ENCODE results near the gene RFTN1.

Gene RFTN1

GRCh38 chr3:16352428-16352827 lies 161.1 kb downstream of the RFTN1 start:
- Histone ChIP-seq H3K27me3 (ENCODE audit: control insufficient read depth, insufficient read depth, low read length) (no peaks in the 10 kb centered on the region), H3K36me3 (ENCODE audit: control insufficient read depth, insufficient read depth, low read length) (peaks cover 4% of the 10 kb centered on the region)

GRCh38 chr3:16350597-16351318 lies 162.7 kb downstream of the RFTN1 start:
- Histone ChIP-seq H3K9me3 (ENCODE audit: control insufficient read depth, insufficient read depth, low read length) (no peaks in the 10 kb centered on the region), H3K4me1 (ENCODE audit: control insufficient read depth, insufficient read depth, low read length) (peaks cover 16% of the 10 kb centered on the region), H3K9ac (ENCODE audit: low read depth, low read length) (no peak overlapping the region), H3K36me3 (ENCODE audit: control insufficient read depth, insufficient read depth, low read length) (peaks cover 4% of the 10 kb centered on the region), H3K4me3 (ENCODE audit: low read depth, low read length) (no peak overlapping the region), H3K27me3 (ENCODE audit: control insufficient read depth, insufficient read depth, low read length) (no peaks in the 10 kb centered on the region)

More at GRCh38 chr3:16352428-16352827, 161.1 kb downstream of the RFTN1 start:
- Histone ChIP-seq H3K4me1 (ENCODE audit: control insufficient read depth, insufficient read depth, low read length) (peaks cover 16% of the 10 kb centered on the region), H3K9me3 (ENCODE audit: control insufficient read depth, insufficient read depth, low read length) (no peaks in the 10 kb centered on the region), H3K9ac (ENCODE audit: low read depth, low read length) (no peak overlapping the region), H3K4me3 (ENCODE audit: low read depth, low read length) (no peak overlapping the region)

- Histone ChIP-seq H3K9me3 (ENCODE audit: control insufficient read depth, insufficient read depth, low read length) (no peaks in the 10 kb centered on the region), H3K4me1 (ENCODE audit: control insufficient read depth, insufficient read depth, low read length) (peaks cover 16% of the 10 kb centered on the region), H3K27me3 (ENCODE audit: control insufficient read depth, insufficient read depth, low read length) (no peaks in the 10 kb centered on the region), H3K36me3 (ENCODE audit: control insufficient read depth, insufficient read depth, low read length) (peaks cover 4% of the 10 kb centered on the region), H3K9ac (ENCODE audit: low read depth, low read length) (no peak overlapping the region), H3K4me3 (ENCODE audit: low read depth, low read length) (no peak overlapping the region)
Observed at GRCh38 chr3:16349986-16350596, 163.4 kb downstream of the RFTN1 start.

- Histone ChIP-seq H3K4me1 (ENCODE audit: control insufficient read depth, insufficient read depth, low read length) (peaks cover 9% of the 10 kb centered on the region), H3K27me3 (ENCODE audit: control insufficient read depth, insufficient read depth, low read length) (no peaks in the 10 kb centered on the region), H3K36me3 (ENCODE audit: control insufficient read depth, insufficient read depth, low read length) (peaks cover 4% of the 10 kb centered on the region), H3K9me3 (ENCODE audit: control insufficient read depth, insufficient read depth, low read length) (no peaks in the 10 kb centered on the region), H3K9ac (ENCODE audit: low read depth, low read length) (no peak overlapping the region), H3K4me3 (ENCODE audit: low read depth, low read length) (no peak overlapping the region)
Observed at GRCh38 chr3:16347548-16347947, 166.0 kb downstream of the RFTN1 start.

- Histone ChIP-seq H3K9ac (ENCODE audit: low read depth, low read length) (no peak overlapping the region), H3K9me3 (ENCODE audit: control insufficient read depth, insufficient read depth, low read length) (no peaks in the 10 kb centered on the region), H3K36me3 (ENCODE audit: control insufficient read depth, insufficient read depth, low read length) (peaks cover 4% of the 10 kb centered on the region), H3K4me1 (ENCODE audit: control insufficient read depth, insufficient read depth, low read length) (peaks cover under 1% of the 10 kb centered on the region), H3K4me3 (ENCODE audit: low read depth, low read length) (no peak overlapping the region), H3K27me3 (ENCODE audit: control insufficient read depth, insufficient read depth, low read length) (no peaks in the 10 kb centered on the region)
Observed at GRCh38 chr3:16346413-16347081, 167.0 kb downstream of the RFTN1 start.

GRCh38 chr3:16343101-16343500 lies 170.4 kb downstream of the RFTN1 start:
- H3K4me1 ChIP-seq (ENCODE audit: control insufficient read depth, insufficient read depth, low read length), result no peaks in the 10 kb centered on the region
- no peaks in the 10 kb centered on the region for H3K27me3 ChIP-seq (ENCODE audit: control insufficient read depth, insufficient read depth, low read length)
- no peak overlapping the region for H3K4me3 ChIP-seq (ENCODE audit: low read depth, low read length)
- no peaks in the 10 kb centered on the region for H3K36me3 ChIP-seq (ENCODE audit: control insufficient read depth, insufficient read depth, low read length)
- H3K9me3 ChIP-seq (ENCODE audit: control insufficient read depth, insufficient read depth, low read length), result no peaks in the 10 kb centered on the region
- no peak overlapping the region for H3K9ac ChIP-seq (ENCODE audit: low read depth, low read length)

- H3K9me3 ChIP-seq (ENCODE audit: control insufficient read depth, insufficient read depth, low read length), result no peaks in the 10 kb centered on the region
- no peak overlapping the region for H3K9ac ChIP-seq (ENCODE audit: low read depth, low read length)
- no peak overlapping the region for H3K4me3 ChIP-seq (ENCODE audit: low read depth, low read length)
- H3K27me3 ChIP-seq (ENCODE audit: control insufficient read depth, insufficient read depth, low read length), result no peaks in the 10 kb centered on the region
- H3K4me1 ChIP-seq (ENCODE audit: control insufficient read depth, insufficient read depth, low read length), result no peaks in the 10 kb centered on the region
- H3K36me3 ChIP-seq (ENCODE audit: control insufficient read depth, insufficient read depth, low read length), result no peaks in the 10 kb centered on the region
Observed at GRCh38 chr3:16338999-16339398, 174.5 kb downstream of the RFTN1 start.

- H3K4me1 ChIP-seq (ENCODE audit: control insufficient read depth, insufficient read depth, low read length), result no peaks in the 10 kb centered on the region
- no peaks in the 10 kb centered on the region for H3K9me3 ChIP-seq (ENCODE audit: control insufficient read depth, insufficient read depth, low read length)
- no peak overlapping the region for H3K9ac ChIP-seq (ENCODE audit: low read depth, low read length)
- no peak overlapping the region for H3K4me3 ChIP-seq (ENCODE audit: low read depth, low read length)
- no peaks in the 10 kb centered on the region for H3K27me3 ChIP-seq (ENCODE audit: control insufficient read depth, insufficient read depth, low read length)
- H3K36me3 ChIP-seq (ENCODE audit: control insufficient read depth, insufficient read depth, low read length), result no peaks in the 10 kb centered on the region
Observed at GRCh38 chr3:16337856-16338540, 175.5 kb downstream of the RFTN1 start.

- H3K36me3 ChIP-seq (ENCODE audit: control insufficient read depth, insufficient read depth, low read length), result no peaks in the 10 kb centered on the region
Observed at GRCh38 chr3:16336825-16337224, 176.7 kb downstream of the RFTN1 start.

GRCh38 chr3:16335772-16336645 lies 177.5 kb downstream of the RFTN1 start:
- H3K9ac ChIP-seq (ENCODE audit: low read depth, low read length), result no peak overlapping the region
- H3K9me3 ChIP-seq (ENCODE audit: control insufficient read depth, insufficient read depth, low read length), result no peaks in the 10 kb centered on the region
- H3K27me3 ChIP-seq (ENCODE audit: control insufficient read depth, insufficient read depth, low read length), result no peaks in the 10 kb centered on the region
- H3K4me1 ChIP-seq (ENCODE audit: control insufficient read depth, insufficient read depth, low read length), result no peaks in the 10 kb centered on the region
- no peak overlapping the region for H3K4me3 ChIP-seq (ENCODE audit: low read depth, low read length)
- H3K36me3 ChIP-seq (ENCODE audit: control insufficient read depth, insufficient read depth, low read length), result no peaks in the 10 kb centered on the region

More at GRCh38 chr3:16336825-16337224, 176.7 kb downstream of the RFTN1 start:
- Histone ChIP-seq H3K9me3 (ENCODE audit: control insufficient read depth, insufficient read depth, low read length) (no peaks in the 10 kb centered on the region), H3K4me1 (ENCODE audit: control insufficient read depth, insufficient read depth, low read length) (no peaks in the 10 kb centered on the region), H3K27me3 (ENCODE audit: control insufficient read depth, insufficient read depth, low read length) (no peaks in the 10 kb centered on the region), H3K9ac (ENCODE audit: low read depth, low read length) (no peak overlapping the region), H3K4me3 (ENCODE audit: low read depth, low read length) (no peak overlapping the region)

GRCh38 chr3:16335333-16335732 lies 178.2 kb downstream of the RFTN1 start:
- H3K9ac ChIP-seq (ENCODE audit: low read depth, low read length), result no peak overlapping the region
- no peak overlapping the region for H3K4me3 ChIP-seq (ENCODE audit: low read depth, low read length)
- H3K4me1 ChIP-seq (ENCODE audit: control insufficient read depth, insufficient read depth, low read length), result no peaks in the 10 kb centered on the region
- no peaks in the 10 kb centered on the region for H3K9me3 ChIP-seq (ENCODE audit: control insufficient read depth, insufficient read depth, low read length)
- H3K27me3 ChIP-seq (ENCODE audit: control insufficient read depth, insufficient read depth, low read length), result no peaks in the 10 kb centered on the region
- H3K36me3 ChIP-seq (ENCODE audit: control insufficient read depth, insufficient read depth, low read length), result no peaks in the 10 kb centered on the region

Measured in iPS-15b (cell line).